Aorta (tissue), 5 donors: ENCODE measurements around the gene TRIM34. TPM values are rescaled to one million over a fixed set of nuclear protein-coding genes. Genes with fewer than 3 reads are reported as not detected.

Source experiments
- ATAC-seq: fragments of 200-7000 bp; cut with Tn5 transposase; one replicate; pipeline ENCODE4 v1.9.1; 2022; ENCODE audit warnings: moderate library complexity; ENCODE audit not compliant: low FRiP score
- DNase-seq, 2 donors: peaks; one replicate each; pipeline ENCODE4 v3.0.0-alpha.2; 2020
- H3K27ac ChIP-seq, 2 donors: one replicate each; pipeline ENCODE4 v1.5.1; 2013; ENCODE audit warnings: low read length in 2 of 2, mild to moderate bottlenecking in 2 of 2, moderate library complexity in 2 of 2, control low read depth in 1 of 2, inconsistent platforms in 1 of 2, low read depth in 1 of 2
- H3K27me3 ChIP-seq, 2 donors: one replicate each; pipeline ENCODE4 v1.6.1; 2013; ENCODE audit warnings: control low read depth in 1 of 2, low read length in 1 of 2, mild to moderate bottlenecking in 1 of 2, moderate library complexity in 1 of 2; ENCODE audit not compliant: insufficient read depth in 2 of 2, control insufficient read depth in 1 of 2
- H3K36me3 ChIP-seq, 2 donors: one replicate each; pipeline ENCODE4 v1.6.1; 2013; ENCODE audit warnings: control low read depth in 1 of 2, low read length in 1 of 2, mild to moderate bottlenecking in 1 of 2; ENCODE audit not compliant: insufficient read depth in 2 of 2, control insufficient read depth in 1 of 2
- H3K4me1 ChIP-seq, 2 donors: one replicate each; pipeline ENCODE4 v1.6.1; 2013; ENCODE audit warnings: low read length in 2 of 2, control low read depth in 1 of 2, mild to moderate bottlenecking in 1 of 2, moderate library complexity in 1 of 2; ENCODE audit not compliant: insufficient read depth in 2 of 2, control insufficient read depth in 1 of 2
- H3K4me3 ChIP-seq, 2 donors: one replicate each; pipeline ENCODE4 v1.5.1; 2013; ENCODE audit warnings: low read length in 2 of 2, control low read depth in 1 of 2, mild to moderate bottlenecking in 1 of 2
- H3K9me3 ChIP-seq: one replicate; pipeline ENCODE4 v1.6.1; 2013; ENCODE audit warnings: mild to moderate bottlenecking, low read length; ENCODE audit not compliant: control insufficient read depth
- WGBS, 2 donors: extraction: QIAGEN DNeasy Blood & Tissue Kit; methylation state at CpG; one replicate each; pipeline ENCODE4 v1.1.7; 2013; 5-methylcytosine and 5-hydroxymethylcytosine counted together
- intact Hi-C, 2 donors: fragments of 100-400 bp; cut with DNase I; formaldehyde crosslinking; loops; one replicate each; pipeline versions ENCODE4 v1.14.2 to v1.15.0; 2022
- polyA plus RNA-seq, 2 donors: library from polyadenylated mRNA; stranded (reverse); fragments of 200-250 nt; gene quantifications; one replicate each; pipeline ENCODE4 v1.2.3, GENCODE V29; 2013
- total RNA-seq, 2 donors: library from RNA; stranded (reverse); fragmentation: NEBNext Ultra II Directional; extraction: Animal tissue kit (Norgen Biotek cat#: 25700); gene quantifications; one replicate each; pipeline ENCODE4 v1.2.1, GENCODE V29; 2021
- donor health status: healthy with polysubstance abuse.
- donor health status: Bipolar disorder and iron deficiency.
- donor health status: DM: no; HTN: no; CAD: no.
- donor health status: DM: no; HTN: no; CAD: no.
- donor health status: DM: yes; HTN: yes; CAD: no.

The TRIM34 gene
- total and polyA plus RNA-seq, 4 donors, result 5.1 to 9.2 (median 5.7) TPM

DNA sequence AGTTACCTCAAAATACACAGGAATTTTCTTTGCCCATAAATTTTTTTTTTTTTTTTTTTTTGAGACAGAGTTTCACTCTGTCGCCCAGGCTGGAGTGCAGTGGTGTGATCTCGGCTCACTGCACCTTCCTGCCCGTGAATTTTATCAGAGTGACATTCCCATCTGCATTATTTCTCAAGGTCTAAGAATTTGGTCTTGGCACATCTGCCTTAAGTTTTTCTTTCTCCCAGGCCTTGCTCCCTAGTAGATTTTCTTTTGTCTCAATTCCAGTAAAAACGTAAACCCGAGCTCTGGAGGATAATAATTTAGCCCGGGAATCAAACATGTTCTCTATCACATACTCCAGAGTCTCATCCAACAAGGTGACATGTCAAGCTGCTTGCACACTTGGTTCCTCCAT is 16.0 kb upstream of the TRIM34 start:
- H3K4me1 ChIP-seq, result no peaks in the 10 kb centered on the region

DNA sequence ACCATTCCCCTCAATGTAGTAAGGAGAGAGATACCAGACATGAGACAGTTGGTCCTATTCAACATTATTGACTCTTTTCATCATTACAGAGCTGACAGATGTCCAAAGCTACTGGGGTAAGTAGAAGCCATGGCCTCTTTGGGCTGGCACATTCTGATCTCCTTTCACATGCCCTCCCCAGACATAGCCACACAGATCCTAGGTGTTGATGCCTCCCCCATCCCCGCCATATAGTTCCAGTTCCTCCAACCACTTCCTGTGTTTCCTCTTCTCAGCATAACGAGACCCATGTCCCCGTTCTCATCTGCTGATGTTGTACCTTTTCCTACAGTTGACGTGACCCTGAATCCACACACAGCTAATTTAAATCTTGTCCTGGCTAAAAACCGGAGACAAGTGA is 14.4 kb upstream of the TRIM34 start:
- Histone ChIP-seq H3K4me3 (no peak overlapping the region), H3K36me3 (peaks cover 0 to 2% of the 10 kb centered on the region in 2 donors), H3K4me1 (no peaks in the 10 kb centered on the region), H3K27ac (no peak overlapping the region), H3K27me3 (no peaks in the 10 kb centered on the region), H3K9me3 (no peaks in the 10 kb centered on the region)
- intact Hi-C loops, result no loop called here
- ATAC-seq, result no peak
- 83 to 96% methylated on average over 5 of the region's 5 CpGs for WGBS, 2 donors
- DNase-seq, result no peak

More for the DNA sequence above, 16.0 kb upstream of the TRIM34 start:
- no peak overlapping the region for H3K27ac ChIP-seq
- H3K27me3 ChIP-seq, result no peaks in the 10 kb centered on the region
- ATAC-seq (no peak), DNase-seq (no peak)
- peaks cover 0 to 2% of the 10 kb centered on the region in 2 donors for H3K36me3 ChIP-seq
- no peaks in the 10 kb centered on the region for H3K9me3 ChIP-seq
- no peak overlapping the region for H3K4me3 ChIP-seq
- intact Hi-C loops, result no loop called here
- 6 to 10% methylated on average over 6 of the region's 6 CpGs for WGBS, 2 donors

DNA sequence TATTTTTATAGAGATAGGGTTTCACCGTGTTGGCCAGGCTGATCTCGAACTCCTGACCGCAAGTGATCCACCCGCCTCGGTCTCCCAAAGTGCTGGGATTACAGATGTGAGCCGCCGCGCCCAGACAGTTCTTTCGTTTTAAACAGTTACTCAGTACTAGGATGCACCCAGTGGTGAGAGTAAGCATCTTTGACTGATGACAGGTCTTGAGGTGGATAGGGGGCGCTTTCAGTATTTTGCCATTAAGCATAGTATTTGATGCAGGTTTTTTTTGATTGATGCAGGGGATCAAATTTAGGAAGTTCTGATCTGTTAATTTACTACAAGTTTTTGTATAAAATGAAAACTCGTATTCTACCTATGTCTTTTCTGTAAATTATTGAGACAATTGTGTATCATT is 13.2 kb upstream of the TRIM34 start:
- ATAC-seq (no peak), DNase-seq (no peak)
- Histone ChIP-seq H3K27me3 (no peaks in the 10 kb centered on the region), H3K36me3 (peaks cover 0 to 2% of the 10 kb centered on the region in 2 donors), H3K4me3 (no peak overlapping the region), H3K4me1 (no peaks in the 10 kb centered on the region), H3K9me3 (no peaks in the 10 kb centered on the region), H3K27ac (no peak overlapping the region)
- 93% methylated on average over 11 of the region's 11 CpGs for WGBS, 2 donors
- intact Hi-C loops, result no loop called here

DNA sequence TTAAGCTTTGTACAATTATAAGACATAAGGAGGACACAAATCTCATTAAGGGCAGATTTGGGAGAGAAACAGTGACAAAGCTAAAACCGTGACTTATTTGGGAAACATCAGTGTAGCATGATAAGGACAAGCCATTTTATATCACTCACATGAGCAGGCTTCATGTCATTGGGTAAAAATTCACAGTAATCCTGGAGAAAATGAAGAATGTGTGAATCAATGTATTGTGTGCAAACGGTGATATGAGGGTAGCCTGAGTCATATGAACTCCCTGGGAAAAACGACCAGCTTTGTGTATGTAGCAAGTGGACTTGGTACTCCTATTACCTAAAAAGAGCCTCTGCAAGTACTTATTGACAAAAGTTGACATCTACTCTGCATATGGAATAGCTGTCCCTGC is 6.0 kb upstream of the TRIM34 start:
- peaks cover 1 to 9% of the 10 kb centered on the region in 2 donors for H3K4me1 ChIP-seq
- 66 to 73% methylated on average over 3 of the region's 3 CpGs for WGBS, 2 donors
- no peaks in the 10 kb centered on the region for H3K36me3 ChIP-seq
- no peak overlapping the region for H3K4me3 ChIP-seq
- DNase-seq (no peak), ATAC-seq (no peak)
- H3K27ac ChIP-seq, result no peak overlapping the region
- intact Hi-C loops, result no loop called here
- H3K27me3 ChIP-seq, result no peaks in the 10 kb centered on the region
- H3K9me3 ChIP-seq, result no peaks in the 10 kb centered on the region

DNA sequence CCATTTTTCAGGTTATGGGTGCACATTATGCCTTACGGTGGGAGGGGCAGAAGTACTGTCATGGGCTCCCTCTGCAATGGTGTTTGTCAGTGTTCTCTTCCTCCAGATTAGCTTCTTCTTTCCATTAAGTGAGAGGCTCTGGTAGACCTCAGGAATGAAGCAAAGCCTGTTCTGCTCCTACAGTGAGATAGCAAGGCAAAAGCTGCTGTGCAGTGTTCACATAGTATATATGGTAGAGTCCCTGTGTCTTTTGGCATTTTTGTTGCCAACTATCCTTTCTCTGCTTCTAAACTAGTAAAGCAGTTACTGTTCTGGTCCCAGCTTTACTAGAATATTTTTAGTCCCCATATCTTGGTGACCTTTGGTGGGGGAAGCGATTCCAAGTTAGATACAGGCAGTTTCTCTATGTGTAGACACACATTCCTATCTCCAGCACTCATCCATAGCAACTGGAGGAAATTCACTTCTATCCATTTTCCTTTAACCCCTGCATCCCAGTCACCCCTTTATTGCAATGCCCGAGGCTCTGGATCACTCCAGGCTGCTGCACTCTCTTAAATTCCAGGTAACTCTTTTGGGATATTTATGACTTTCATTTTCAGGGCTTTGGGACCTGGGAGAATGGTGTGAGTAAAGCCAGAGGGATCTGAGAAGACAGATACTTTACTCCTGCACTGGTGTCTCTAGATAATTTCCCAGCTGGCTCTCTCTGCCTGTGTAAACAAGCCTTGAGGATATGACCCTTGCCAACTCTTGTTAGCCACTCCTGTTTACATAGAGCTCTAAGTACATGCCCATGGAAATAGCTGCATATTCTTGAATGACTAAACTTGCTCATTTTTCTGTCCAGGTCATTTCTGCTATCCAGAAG is 3.9 kb upstream of the TRIM34 start:
- H3K27ac ChIP-seq, result peak overlapping the region; percentile 12 to 57
- H3K9me3 ChIP-seq, result no peaks in the 10 kb centered on the region
- WGBS, 2 donors, result 17 to 19% methylated on average over 3 of the region's 3 CpGs
- no peaks in the 10 kb centered on the region for H3K27me3 ChIP-seq
- intact Hi-C loops, result loop anchor here in 1 of 2 donors (10.0 kb wide), 1 partner anchor 64 kb away; the partner anchor contains the start of genes TRIM22 and TRIM5
- no peaks in the 10 kb centered on the region for H3K36me3 ChIP-seq
- peaks cover 4 to 14% of the 10 kb centered on the region in 2 donors for H3K4me1 ChIP-seq
- ATAC-seq, result peak; percentile 61
- H3K4me3 ChIP-seq, result no peak overlapping the region
- DNase-seq, result no peak

DNA sequence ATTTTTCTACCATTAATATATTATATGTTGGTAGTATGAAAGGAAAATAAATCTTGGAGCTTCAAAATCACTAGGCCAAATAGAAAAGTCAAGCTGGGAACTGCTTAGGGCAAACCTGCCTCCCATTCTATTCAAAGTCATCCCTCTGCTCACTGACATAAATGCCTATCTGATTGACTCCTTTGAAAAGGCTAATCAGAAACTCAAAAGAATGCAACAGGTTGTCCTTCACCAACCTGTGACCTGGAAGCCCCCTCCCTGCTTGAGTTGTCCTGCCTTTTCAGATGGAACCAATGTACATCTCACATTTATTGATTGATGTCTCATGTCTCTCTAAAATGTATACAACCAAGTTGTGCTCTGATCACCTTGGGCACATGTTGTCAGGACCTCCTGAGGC is 3.2 kb upstream of the TRIM34 start:
- DNase-seq (no peak), ATAC-seq (no peak)
- Histone ChIP-seq H3K36me3 (no peaks in the 10 kb centered on the region), H3K4me3 (no peak overlapping the region), H3K4me1 (peaks cover 4 to 16% of the 10 kb centered on the region in 2 donors), H3K27ac (peak overlapping the region; percentile 57 to 79), H3K27me3 (no peaks in the 10 kb centered on the region), H3K9me3 (no peaks in the 10 kb centered on the region)
- intact Hi-C loops, result loop anchor here in 1 of 2 donors (10.0 kb wide), 1 partner anchor 63 kb away; the partner anchor contains the start of genes TRIM22 and TRIM5

DNA sequence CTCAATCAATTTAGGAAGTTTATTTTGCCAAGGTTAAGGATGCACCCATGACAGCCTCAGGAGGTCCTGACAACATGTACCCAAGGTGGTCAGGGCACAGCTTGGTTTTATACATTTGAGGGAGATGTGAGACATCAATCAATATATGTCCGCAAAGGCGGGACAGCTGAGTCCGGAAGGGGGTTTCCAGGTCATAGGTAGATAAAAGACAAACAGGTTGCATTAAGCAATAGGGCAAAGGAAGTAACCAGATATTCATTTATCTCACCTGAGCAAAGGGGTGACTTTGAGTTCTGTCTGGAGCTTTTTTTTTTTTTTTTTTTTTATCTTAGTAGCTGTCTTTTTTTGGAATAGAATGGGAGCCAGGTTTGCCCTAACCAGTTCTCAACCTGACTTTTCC is 2.0 kb upstream of the TRIM34 start:
- Histone ChIP-seq H3K27ac (no peak overlapping the region), H3K4me1 (peaks cover 4 to 16% of the 10 kb centered on the region in 2 donors), H3K4me3 (no peak overlapping the region), H3K9me3 (no peaks in the 10 kb centered on the region), H3K27me3 (no peaks in the 10 kb centered on the region), H3K36me3 (no peaks in the 10 kb centered on the region)
- intact Hi-C loops, result loop anchor here in 1 of 2 donors (10.0 kb wide), 1 partner anchor 62 kb away; the partner anchor contains the start of genes TRIM22 and TRIM5
- WGBS, 2 donors, result 98% methylated on average over 3 of the region's 3 CpGs
- DNase-seq (no peak), ATAC-seq (no peak)

DNA sequence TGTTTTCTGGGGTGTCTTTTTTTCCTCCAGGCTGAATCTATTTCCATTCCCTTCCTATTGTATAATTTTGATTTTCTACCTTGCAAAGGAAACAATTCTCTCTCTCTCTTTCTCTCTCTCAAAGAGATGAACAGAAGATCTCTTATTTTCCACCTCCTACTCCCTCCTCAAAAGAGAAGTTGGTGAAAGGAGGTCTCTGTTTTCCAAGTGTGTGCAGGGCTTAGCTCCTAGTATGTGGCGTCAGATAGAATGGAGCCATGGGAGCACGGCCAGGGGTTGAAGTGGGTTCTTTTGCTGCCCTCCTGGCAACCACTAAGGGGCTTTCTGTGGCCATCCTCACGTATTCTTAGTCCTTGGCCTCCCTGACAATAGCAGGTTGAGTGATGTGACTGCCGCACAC is 480 bp downstream of the TRIM34 start:
- DNase-seq, result no peak
- no peaks in the 10 kb centered on the region for H3K9me3 ChIP-seq
- H3K27ac ChIP-seq, result peak overlapping the region in 1 of 2 donors; percentile 6
- H3K4me1 ChIP-seq, result peaks cover 4 to 15% of the 10 kb centered on the region in 2 donors
- ATAC-seq, result no peak
- H3K27me3 ChIP-seq, result no peaks in the 10 kb centered on the region
- 4 to 16% methylated on average over 4 of the region's 4 CpGs for WGBS, 2 donors
- H3K36me3 ChIP-seq, result no peaks in the 10 kb centered on the region
- intact Hi-C loops, result loop anchor here in 1 of 2 donors (10.0 kb wide), 1 partner anchor 60 kb away; the partner anchor contains the start of genes TRIM22 and TRIM5
- peak overlapping the region; percentile 71 to 85 for H3K4me3 ChIP-seq

DNA sequence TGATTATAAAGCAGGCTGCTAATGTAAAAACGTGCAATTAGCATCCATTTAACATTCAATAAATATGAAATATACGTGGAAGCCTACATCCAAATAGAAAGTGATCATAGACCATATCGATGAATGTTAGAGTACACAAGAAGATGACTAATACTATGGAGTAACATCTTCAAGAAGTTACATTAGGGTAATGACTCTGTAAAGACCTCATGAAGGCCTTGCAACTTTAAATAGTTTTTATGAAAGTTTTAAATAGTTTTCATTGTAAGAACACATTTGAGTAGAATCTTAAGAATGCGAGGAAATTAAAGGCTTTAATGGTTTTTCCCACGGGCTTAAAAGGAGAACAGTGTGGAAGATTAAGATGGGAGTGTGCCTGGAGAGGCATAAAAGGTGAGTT is 1.4 kb downstream of the TRIM34 start:
- DNase-seq, result no peak
- H3K4me1 ChIP-seq, result peaks cover 4 to 7% of the 10 kb centered on the region in 2 donors
- H3K27ac ChIP-seq, result no peak overlapping the region
- H3K36me3 ChIP-seq, result no peaks in the 10 kb centered on the region
- no peak for ATAC-seq
- H3K27me3 ChIP-seq, result no peaks in the 10 kb centered on the region
- WGBS, 2 donors, result 60 to 70% methylated on average over 5 of the region's 5 CpGs
- H3K4me3 ChIP-seq, result no peak overlapping the region
- intact Hi-C loops, result loop anchor here in 1 of 2 donors (10.0 kb wide), 1 partner anchor 59 kb away; the partner anchor contains the start of genes TRIM22 and TRIM5
- H3K9me3 ChIP-seq, result no peaks in the 10 kb centered on the region
